NCI-H187 (cell line): ENCODE measurements around the gene DVL1.

Experiments
- DNase-seq, 2 experiments: peaks; one replicate each; lab custom pipeline; 2025; lab: John Stamatoyannopoulos, UW

The DVL1 gene

GRCh38 chr1:1355416-1355815 lies 6.2 kb upstream of the DVL1 start:
- no peak for DNase-seq

GRCh38 chr1:1354271-1355247 lies 5.3 kb upstream of the DVL1 start:
- no peak for DNase-seq

GRCh38 chr1:1353389-1354151 lies 4.4 kb upstream of the DVL1 start:
- DNase-seq: no peak

- no peak for DNase-seq
Observed at GRCh38 chr1:1352786-1353388, 3.7 kb upstream of the DVL1 start.

GRCh38 chr1:1351511-1352427 lies 2.6 kb upstream of the DVL1 start:
- no peak for DNase-seq

- no peak for DNase-seq
Observed at GRCh38 chr1:1348420-1349255, 580 bp downstream of the DVL1 start.

GRCh38 chr1:1347663-1348419 lies 1.4 kb downstream of the DVL1 start:
- DNase-seq: no peak

GRCh38 chr1:1347026-1347595 lies 2.1 kb downstream of the DVL1 start:
- DNase-seq: no peak

GRCh38 chr1:1346501-1346890 lies 2.7 kb downstream of the DVL1 start:
- DNase-seq: no peak

- no peak for DNase-seq
Observed at GRCh38 chr1:1345860-1346500, 3.2 kb downstream of the DVL1 start.

- DNase-seq: no peak
Observed at GRCh38 chr1:1345384-1345783, 3.8 kb downstream of the DVL1 start.

- DNase-seq: no peak
Observed at GRCh38 chr1:1344655-1345361, 4.4 kb downstream of the DVL1 start.

GRCh38 chr1:1343811-1344421 lies 5.3 kb downstream of the DVL1 start:
- DNase-seq: no peak

GRCh38 chr1:1342584-1343115 lies 6.6 kb downstream of the DVL1 start:
- DNase-seq: no peak

- DNase-seq: no peak
Observed at GRCh38 chr1:1342061-1342562, 7.1 kb downstream of the DVL1 start.

- DNase-seq: no peak
Observed at GRCh38 chr1:1341549-1342021, 7.6 kb downstream of the DVL1 start.
